Activated T-cell treated with anti-CD3 and anti-CD28 coated beads, Interleukin-2, amount 50 U/mL, for 48 hours (primary cell): ENCODE data around the gene EIF2AK3.
"Not testable (repeated sequence)": the region's sequence is repeated elsewhere in the genome, so short reads cannot be mapped to it uniquely, and the experiment has no call there.

Source experiments
- DNase-seq, 2 experiments: peaks; one replicate each; pipeline ENCODE4 v3.0.0-alpha.2; 2020

Gene EIF2AK3

DNA sequence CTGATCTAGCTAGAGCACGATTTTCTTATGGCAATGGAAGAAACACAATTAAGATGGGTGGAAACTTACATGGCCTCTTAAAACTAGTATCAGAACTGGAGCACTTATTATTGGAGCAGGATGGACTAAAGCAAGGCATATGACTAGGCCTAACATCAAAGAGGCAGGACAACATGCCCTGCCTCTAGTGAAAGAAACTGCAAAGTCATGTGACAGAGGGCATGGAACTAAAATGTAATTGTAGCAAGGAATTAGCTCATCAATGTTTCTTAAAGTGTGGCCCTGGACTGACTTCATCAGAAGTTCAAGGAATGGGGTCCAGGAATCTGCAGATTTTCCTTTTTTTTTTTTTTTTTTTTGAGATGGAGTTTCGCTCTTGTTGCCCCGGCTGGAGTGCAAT, 5.3 kb upstream of the EIF2AK3 start:
- DNase-seq, result no peak

DNA sequence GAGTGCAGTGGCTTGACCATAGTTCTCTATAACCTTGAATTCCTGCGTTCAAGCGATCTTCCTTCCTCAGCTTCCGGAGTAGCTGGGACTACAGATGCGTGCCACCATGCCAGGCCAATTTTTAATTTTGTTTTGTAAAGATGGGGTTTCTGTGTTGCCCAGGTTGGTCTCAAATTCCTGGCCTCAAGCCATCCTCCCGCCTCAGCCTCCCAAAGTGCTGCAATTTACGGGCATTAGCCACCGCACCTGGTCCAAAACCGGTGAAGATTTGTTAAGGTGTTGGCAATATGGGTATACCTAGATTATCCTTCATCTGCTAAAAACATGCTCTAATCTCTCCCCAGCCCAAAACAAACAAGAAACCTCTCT, 1.3 kb upstream of the EIF2AK3 start:
- no peak for DNase-seq

DNA sequence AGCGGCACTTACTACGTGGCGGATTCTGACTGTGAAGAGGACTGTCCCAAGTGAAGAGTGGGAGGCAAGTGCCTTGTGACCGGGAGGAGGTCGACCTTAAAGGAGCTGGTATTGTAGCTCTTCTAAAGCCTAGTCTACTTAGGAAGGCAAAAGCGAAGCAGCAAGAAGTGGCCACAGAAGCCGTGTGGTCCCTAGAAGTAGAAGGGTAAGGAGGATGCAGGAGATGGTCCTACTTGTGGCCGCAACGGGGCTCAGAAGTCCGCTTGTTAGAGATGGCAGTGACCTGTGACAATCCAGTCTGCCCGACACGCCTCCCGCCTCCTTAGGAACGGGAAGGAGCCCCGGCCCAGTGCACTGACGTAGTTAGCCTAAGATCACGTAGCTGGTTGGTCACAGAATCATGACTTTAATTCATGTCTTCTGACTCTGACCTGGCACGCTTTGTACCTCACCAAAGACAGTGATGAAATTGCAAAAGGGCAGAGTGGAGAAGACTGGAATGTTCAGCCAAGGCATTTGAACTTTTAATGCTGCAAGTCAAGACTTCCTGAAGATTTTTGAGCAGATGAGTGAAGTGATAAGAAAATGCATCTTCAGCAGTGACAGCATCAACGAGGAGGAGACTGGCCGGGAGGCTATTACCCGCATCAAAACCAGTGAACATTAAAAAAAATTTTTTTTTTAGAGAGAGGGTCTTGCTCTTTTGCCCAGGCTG, 749 bp upstream of the EIF2AK3 start:
- peak; percentile 89 to 90 for DNase-seq

DNA sequence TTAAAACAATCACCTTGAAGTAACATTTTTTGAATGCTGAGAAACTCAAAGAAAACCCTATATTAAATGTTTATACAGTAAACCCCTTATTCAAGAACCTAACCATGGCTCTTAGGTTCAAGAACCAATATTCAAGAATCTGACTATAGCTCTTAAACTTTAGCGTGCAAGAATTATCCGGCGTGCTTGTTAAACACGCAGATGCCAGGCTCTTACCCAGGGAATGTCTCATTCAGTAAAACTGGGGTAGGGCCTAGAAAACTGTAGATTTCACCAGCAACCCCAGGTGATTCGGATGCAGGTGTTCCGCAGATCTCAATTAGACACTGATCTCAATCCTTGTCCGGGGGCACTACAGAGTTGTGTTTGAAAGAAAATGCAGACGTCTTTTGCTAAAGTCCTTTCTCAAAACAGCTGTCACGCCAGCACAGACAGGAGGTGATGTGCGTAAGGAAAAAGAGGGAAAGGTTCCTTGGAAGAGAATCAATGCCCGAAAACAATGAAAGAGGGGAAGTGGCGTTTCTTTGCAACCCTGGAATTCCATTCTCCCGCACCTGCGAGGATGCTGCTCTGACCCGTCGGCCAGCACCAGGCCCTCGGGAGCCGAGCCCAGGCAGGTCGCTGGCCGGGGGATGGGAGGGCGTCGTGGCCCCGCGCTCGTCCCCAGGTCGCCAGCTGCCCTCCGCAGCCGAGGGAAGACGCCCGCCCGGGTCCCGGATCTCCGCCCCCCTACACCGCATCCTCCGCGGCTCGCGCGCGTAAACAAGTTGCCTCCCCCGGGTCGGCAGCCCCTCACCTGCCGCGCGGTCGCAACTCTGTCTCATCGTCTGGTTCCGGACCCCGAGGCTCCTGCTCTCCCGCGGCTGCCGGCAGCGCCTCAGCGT, 851 bp downstream of the EIF2AK3 start:
- DNase-seq, result peak; percentile 56 to 69

DNA sequence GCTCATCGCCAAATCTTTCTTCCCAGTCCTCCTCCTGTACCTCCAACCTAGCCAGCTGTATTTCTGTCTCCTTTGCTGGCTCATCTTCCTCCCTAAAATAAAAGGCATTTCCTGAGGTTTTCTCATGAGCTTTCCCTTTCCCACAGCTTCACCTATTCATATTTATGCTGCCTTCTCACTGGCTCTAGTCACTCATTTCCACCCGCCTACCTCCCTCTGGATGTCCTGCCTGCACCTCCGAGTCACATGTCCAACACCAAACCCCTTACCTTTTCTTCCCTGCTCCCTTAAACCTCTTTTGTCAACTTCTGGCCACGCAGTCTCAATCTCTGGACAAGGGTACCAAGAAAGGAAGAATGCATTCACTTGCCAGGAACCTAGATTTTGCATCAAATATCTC, 2.8 kb downstream of the EIF2AK3 start:
- no peak for DNase-seq

DNA sequence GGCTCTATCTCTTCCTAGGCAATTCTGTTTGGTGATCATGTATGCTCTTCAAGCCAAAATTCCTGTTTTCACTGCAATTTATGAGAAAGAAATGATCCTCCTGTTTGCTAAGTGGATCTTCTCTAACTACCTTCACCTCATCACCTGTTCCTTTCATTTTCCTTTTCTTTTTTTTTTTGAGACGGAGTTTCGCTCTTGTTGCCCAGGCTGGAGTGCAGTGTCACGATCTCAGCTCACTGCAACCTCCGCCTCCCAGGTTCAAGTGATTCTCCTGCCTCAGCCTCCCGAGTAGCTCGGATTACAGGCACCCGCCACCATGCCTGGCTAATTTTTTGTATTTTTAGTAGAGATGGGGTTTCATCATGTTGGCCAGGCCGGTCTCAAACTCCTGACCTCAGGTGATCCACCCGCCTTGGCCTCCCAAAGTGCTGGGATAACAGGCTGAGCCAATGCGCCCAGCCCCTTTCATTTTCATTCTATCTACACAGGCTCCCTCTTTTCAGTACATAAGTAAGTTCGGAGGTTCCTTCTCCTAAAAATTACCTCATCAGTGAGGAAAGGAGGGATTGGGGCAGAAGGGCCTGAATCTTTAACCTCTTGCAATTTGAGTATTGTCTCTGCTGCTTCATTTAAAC, 3.3 kb downstream of the EIF2AK3 start:
- DNase-seq, result not testable (repeated sequence)

DNA sequence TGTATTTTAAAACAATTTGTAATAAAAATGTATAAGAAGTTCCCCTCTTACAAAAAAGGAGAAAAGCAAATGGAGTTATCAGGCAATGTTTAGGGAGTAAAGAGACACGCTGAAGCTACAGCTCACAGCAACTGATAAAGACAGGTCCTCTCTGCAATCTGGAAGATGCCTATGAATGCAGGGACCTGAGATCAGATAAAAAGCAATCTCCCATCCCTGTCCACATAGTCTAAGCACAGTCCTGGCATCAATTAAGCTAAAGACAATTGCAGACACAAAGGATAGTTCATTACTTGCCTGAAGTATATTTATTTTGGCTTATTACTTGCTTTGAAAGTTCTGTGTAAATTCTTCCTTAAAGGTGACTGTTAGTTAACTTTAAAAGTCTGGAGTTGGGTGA, 5.0 kb downstream of the EIF2AK3 start:
- DNase-seq, result no peak

DNA sequence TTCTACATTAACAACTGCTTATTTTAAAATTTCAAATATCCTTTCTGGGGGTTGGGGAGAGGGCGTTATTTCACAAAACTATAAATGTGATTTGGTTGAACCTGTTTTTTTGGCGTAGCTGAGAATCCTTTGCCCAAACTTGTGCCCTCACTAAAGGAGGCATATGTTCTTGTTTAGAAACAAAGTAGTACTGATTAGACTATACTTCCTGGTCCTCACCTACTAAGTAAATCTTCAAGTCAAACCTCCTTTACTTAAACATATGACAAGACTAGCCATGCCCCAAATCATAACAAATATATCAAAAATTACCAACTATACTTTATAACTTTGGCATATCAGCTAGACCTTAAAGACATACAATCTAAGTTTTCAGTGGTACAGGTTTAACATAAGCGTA, 5.8 kb downstream of the EIF2AK3 start:
- no peak for DNase-seq

DNA sequence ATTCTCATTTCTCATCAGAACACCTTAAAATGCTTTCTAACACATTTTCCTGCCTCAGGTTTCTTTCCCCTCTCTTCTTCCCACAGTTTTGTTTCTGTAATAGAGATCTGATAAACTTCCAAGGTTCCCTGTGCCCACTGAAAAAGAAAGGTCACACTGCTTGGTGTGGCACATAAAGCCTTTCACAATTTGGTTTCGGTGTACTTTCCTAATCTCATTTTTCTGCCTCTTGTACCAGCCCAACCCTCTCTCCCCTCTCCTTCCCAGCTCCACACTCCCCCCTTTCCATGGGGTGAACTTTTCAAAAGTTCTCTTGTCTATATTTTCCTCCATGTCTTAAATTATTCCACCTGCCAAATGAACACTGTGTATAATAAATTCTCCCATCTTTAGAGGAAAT, 7.2 kb downstream of the EIF2AK3 start:
- DNase-seq, result no peak

DNA sequence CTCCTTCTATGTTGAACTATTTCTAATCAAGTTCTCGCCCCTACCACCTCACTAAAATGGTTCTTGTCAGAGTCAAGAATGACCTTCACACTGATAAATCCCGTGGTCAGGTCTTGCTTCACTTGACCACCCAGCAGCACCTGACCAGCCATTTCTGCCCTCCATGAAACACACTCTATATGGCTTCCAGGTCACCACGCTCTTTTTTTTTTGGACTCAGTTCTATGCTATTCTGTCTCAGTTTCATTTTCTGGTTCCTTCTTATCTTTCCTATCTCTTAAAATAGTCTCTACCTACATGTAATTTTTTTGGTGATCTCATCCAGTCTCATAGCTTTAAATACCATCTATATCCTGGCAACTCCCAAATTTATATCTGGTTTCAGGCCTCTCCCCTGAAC, 11.4 kb downstream of the EIF2AK3 start:
- no peak for DNase-seq

DNA sequence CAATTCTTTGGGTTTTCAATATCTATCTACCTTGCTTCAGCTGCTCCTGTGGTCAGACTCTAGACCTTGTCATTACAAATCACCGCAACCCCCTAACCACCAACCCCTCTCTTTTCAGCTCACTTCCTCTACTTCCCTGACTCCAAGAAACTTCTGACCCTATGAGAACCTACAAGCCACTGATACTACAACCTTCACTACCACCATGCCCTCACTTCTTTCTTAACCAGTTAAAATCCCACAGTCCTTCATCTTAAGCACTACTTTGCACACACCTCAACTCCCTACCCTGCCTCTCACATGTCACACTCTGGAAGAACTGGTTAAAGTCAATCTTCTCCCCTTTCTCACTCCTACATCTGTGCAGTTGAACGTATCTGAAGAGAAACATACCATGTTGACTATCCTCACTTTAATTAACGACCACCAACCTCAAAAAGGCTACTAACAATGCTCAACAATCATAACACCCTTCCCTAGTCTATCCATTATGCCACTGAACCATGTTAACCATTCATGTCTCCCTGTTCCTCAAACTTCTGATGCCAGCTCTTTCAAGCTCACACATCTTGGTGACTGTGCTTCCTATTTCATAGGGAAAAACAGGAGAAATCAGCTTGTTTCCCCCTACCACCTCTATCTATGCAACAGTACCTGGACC, 12.6 kb downstream of the EIF2AK3 start:
- DNase-seq, result no peak

DNA sequence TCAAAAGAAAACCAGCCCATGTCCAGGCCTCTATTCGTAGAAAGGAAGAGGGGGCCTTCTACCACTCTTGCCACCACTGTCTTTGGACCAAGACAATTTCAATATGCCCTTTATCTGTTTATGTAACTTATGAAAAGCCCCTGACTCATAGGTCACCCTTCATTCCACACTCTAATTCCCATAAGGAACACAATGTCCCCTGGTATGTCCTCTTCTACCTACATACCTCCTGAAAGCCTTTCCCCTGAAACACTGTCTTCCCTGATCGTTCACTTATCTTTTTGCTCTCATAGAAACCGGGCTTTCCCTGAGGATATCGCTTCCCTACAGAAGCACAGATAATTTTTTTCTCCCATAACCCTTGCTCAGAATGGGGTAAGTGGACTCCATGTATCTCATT, 13.3 kb downstream of the EIF2AK3 start:
- DNase-seq, result no peak

DNA sequence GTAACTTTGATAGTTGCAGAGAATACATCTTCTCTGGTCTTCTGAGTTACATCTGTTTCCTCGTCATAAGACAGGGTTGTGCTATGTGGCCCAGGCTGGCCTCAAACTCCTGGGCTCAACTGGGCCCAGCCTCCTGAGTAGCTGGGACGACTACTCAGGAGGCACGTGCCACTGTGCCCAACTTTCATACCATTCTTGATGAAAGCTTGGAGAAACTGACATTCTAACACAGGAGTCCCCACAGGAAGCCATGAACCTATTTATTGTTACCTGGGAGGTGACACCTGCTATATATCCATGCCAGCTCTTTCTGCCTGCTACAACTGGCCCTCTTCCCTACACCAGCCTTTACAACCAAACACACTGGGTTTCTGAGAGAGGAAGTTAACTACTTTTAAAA, 19.1 kb downstream of the EIF2AK3 start:
- no peak for DNase-seq

DNA sequence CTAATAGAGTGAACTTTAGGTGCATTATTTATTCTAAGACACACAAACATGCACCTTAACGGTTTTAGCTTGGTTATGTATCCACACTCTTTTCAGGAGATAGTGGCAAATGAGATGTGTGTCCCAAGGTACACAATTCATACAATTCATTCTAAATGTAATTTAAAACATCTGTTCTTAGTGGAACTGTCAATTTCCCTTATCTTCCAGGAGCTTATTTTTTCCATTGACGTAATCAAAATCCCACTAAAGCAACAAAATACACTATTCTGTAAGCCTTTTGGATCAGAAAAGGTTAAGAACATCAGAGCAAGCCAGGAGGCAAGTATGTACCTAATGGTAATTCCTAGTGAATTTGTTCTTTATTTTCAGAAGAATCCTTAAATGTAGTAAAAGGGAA, 19.8 kb downstream of the EIF2AK3 start:
- no peak for DNase-seq

DNA sequence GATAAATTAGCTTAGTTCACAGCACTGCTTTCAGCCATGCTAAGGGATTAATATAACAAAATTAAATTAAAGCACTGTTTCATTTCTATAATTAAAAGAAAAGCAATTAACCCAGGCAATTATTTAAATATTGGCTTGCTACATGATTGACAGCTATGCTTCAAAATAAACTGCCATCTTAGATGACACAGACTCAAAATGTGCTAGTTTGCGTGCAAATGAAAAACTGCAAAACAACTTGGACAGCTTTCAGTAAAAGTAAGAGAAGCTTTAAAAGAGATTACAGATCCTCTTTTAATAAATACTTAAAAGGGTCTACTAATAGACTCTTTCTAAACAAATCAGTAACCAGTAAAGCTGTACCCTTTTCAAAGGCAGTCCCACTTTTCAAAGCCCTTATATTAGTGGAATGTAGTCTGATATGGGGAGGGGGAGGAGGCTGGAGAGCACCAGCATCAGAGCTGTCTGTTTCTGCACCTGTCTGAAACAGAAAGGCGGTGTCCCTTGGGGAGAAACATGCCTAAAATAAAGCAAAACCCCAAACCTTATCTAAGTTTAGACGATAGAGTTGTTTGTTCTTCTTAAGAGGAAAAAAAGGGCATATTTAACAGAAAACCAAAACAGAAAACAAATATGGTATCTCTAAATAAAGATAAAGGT, 20.8 kb downstream of the EIF2AK3 start:
- no peak for DNase-seq

DNA sequence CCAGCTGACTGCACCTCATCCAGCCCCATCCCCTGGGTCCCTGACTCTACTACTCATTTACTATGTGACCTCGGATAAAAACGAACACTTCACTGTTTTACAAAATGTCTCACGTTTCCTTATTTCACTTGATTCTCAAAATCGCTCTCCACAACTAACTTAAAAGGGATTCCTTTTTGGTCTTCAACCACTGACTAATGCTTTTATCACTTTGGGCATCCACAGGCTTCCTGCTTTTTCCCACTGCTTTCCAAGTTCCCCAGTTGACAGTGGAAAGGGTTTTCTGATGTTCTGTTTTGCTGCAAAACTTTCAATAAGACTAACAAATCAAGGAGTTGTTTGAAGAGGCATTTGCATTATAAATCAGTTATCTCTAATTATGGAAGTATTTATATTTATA, 24.1 kb downstream of the EIF2AK3 start:
- no peak for DNase-seq

DNA sequence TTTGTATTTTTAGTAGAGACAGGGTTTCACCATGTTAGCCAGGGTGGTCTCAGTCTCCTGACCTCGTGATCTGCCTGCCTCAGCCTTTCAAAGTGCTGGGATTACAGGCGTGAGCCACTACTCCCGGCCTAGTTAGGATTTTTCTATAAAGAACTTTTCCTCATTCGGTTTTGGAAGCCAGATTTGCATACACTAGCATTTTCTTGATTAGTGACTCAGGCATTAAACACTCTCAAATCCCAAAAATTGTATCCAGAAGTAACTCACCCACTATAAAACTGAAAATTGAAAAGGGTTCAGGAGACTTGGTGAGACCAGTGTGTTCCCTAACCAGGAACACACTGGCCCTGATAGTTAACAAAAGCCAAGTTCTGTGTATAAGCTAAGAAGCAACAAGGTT, 25.2 kb downstream of the EIF2AK3 start:
- DNase-seq, result no peak

DNA sequence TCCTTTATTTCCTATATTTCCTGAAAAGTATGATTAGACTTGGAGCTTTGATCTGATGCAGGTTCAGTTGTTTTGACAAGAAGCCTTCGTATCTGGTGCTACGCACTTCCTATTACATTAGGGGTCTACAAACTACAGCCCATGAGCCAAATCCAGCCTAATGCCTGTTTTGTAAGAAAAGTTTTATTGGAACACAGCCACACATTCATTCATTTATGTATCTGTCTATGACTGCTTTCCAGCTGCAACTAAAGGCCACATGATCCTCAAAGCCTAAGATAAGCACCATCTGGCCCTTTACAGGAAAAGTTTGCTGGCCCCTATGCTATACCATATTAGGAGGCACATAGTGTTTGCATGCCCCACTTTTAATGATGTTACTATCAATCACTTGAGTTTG, 26.0 kb downstream of the EIF2AK3 start:
- DNase-seq, result no peak

DNA sequence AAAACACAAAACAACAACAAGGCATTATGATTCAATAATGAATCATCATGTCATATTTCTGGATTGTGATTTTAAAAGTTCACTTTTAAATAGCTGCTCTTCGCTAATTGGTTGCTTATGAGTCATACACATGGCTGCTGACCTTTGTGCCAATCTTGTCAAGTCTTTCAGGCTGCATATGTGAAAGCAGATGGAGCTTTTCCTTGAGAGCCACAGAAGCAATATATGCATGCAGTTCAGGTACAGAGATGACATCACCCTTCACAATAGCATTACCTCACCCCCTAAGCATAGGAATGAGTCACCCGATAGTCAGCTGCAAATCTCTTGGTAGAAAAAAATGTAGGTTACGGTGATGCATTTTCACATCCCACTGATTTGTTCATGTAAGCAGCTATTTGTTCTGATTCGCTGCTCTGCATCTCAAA, 27.2 kb downstream of the EIF2AK3 start:
- peak; percentile 24 to 36 for DNase-seq

DNA sequence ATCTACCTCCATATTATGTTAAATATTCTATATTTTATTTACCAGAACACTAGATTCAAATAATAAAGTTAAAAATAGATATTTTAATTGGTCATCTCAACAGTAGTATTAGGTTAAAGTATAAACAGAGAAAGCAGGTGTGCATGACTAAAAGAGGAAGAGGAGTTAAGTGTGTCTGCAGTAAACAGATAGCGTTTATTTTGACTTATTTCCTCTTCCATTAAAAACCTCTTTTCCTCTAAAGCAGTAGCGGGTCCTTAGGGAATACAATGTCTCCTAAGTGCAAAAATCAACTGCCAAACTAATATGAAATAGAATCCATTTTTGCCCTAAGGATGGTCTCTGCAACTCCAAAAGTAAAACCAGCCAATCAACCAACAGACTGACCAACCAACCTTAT, 27.7 kb downstream of the EIF2AK3 start:
- DNase-seq, result no peak

DNA sequence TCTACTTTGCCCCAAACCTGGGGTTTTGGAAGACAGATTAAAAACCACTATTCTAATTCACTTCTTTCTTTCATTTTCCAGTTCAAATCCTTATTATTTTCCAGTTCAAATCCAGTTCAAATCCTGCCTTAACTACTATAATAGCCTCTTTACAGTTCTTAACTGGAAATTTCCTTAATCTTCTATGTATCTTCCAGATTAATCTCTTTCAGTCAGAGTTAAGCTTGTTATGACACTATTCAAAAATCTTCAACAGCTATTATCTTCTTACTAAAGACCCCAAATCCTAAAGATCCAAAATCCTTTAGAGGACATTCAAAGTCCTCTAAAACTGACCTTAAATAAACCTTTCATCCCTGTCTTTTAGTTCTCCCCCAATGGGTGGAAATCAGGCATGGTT, 30.1 kb downstream of the EIF2AK3 start:
- no peak for DNase-seq

DNA sequence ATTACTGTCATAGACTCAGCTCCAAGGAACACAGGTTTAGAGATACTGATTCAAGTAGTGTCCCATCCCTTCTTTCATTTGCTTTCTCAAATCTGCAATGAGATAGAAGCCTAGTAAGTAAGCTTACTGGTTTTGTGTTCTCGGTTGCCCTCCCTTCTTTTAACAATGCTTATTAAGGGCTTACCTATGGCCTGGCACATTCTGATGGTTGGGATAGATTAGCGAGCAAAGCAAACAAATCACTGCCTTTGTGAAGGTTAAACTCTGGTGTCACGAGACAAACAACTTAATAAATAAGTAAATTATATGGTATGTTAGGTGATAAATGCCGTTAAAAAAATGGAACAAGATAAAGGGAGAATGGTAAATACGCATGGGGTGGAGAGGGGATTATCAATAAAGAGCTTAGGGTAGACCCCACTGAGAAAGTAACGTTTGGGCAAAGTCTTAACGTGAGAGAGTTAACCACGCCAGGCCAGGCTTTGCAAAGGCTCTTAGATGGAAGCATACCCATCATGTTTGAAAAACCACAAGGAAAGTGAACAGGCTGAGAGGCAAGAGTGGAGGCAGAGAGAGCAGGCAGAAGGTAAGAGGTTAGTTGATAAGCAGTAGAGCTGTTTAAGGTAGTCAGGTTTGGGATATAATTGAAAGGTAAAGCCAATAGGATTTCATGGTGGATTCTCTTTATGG, 31.0 kb downstream of the EIF2AK3 start:
- DNase-seq, result no peak
